ENCODE data around the gene MYO1D. TPM values are rescaled to one million over a fixed set of nuclear protein-coding genes. Genes with fewer than 3 reads are reported as not detected.

MYO1D gene
- total RNA-seq, 2 donors from 2014 or later = 21.4 to 48.3 TPM

- Histone ChIP-seq H3K4me1 (peaks cover 8% of the 10 kb centered on the region), H3K27ac (no peak overlapping the region), H3K4me3 (no peak overlapping the region), H3K27me3 (no peaks in the 10 kb centered on the region), H3K36me3 (replicated peaks in 1 of 2; ENCODE audit: insufficient read depth in 1 of 2, low read depth in 2 of 2) (no peaks in the 10 kb centered on the region), H3K9me3 (no peaks in the 10 kb centered on the region)
- intact Hi-C loops (cut with DNase I) = loop anchor here (10.0 kb wide), 1 partner anchor 103 kb away; no protein-coding TSS in a partner anchor
- DNase-seq = no peak
- ATAC-seq = no peak
- 50 to 69% methylated on average over 1 of the region's 1 CpG for WGBS, 2 donors
- TF ChIP-seq POLR2A (IDR thresholded peaks at IDR 0.05) = no peak
- TF ChIP-seq CTCF (IDR thresholded peaks at IDR 0.05) = no peak
Observed at GRCh38 chr17:32757963-32758362, 119.0 kb downstream of the MYO1D start.

- TF ChIP-seq POLR2A (IDR thresholded peaks at IDR 0.05) = no peak
- no peak for TF ChIP-seq CTCF (IDR thresholded peaks at IDR 0.05)
- Histone ChIP-seq H3K27me3 (no peaks in the 10 kb centered on the region), H3K27ac (no peak overlapping the region), H3K36me3 (replicated peaks in 1 of 2; ENCODE audit: insufficient read depth in 1 of 2, low read depth in 2 of 2) (no peaks in the 10 kb centered on the region), H3K4me3 (no peak overlapping the region), H3K4me1 (peaks cover 8% of the 10 kb centered on the region), H3K9me3 (no peaks in the 10 kb centered on the region)
- DNase-seq (no peak), ATAC-seq (no peak)
- intact Hi-C loops (cut with DNase I) = loop anchor here (10.0 kb wide), 1 partner anchor 102 kb away; no protein-coding TSS in a partner anchor
- WGBS, 2 donors = 95 to 96% methylated on average over 1 of the region's 1 CpG
Observed at GRCh38 chr17:32756696-32757095, 120.2 kb downstream of the MYO1D start.

DNA sequence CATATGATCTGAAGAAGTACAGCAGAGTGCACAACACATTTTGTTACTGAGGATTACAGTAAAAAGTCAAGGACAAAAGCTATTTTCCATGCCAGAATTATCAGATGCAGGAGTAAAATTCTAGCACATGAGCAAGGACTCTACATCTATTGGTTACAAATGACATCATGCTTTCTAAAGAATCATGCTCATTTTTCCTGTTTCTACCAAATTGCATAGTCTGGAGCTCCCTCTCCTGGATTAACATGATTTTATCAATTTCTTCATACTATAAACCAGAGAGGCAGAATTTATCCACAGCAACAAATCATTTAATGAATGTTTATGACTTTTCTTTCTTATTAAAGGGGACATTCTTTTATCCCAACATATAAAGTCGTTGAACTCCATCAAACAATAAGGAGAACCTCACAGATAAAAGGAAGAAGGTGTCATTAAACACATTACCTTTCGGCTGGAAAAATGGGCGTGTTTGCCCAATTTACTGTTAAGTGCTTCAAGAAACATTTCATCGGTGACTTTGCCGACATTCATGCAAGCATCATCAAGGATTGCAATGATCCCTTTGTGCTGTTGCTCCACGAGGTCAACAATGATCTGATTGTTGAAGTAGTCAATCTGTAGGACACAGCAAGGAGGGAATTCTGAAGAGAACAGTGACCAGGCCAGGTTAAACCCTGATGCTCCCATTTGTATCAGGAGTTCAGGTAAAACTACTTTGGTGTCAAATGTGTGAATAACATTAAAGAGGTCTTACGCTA lies 121.7 kb downstream of the MYO1D start:
- intact Hi-C loops (cut with DNase I) = loop anchor here (10.0 kb wide), 1 partner anchor 100 kb away; no protein-coding TSS in a partner anchor
- H3K27ac ChIP-seq = peak overlapping the region in 2 of 4 donors; percentile 47 to 54
- ATAC-seq = peak; percentile 99

DNA sequence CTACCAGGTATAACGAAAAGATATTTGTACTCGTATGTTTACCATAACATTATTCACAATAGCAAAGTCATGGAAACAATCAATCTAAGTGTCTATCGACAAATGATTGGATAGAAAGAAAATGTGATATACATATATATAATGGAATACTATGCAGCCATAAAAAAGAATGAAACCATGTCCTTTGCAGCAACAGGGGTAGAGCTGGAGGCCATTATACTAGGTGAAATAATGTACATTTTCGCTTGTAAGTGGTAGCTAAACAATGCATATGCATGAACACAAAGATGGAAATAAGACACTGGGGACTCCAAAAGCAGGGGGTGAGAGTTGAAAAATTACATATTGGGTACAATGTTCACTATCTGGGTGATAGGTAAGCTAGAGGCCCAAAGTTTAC lies 124.0 kb downstream of the MYO1D start:
- Histone ChIP-seq H3K27ac (no peak overlapping the region), H3K4me3 (no peak overlapping the region), H3K4me1 (peaks cover 8% of the 10 kb centered on the region), H3K9me3 (no peaks in the 10 kb centered on the region), H3K27me3 (no peaks in the 10 kb centered on the region), H3K36me3 (replicated peaks in 1 of 2; ENCODE audit: insufficient read depth in 1 of 2, low read depth in 2 of 2) (no peaks in the 10 kb centered on the region)
- ATAC-seq (no peak), DNase-seq (no peak)
- intact Hi-C loops (cut with DNase I) = loop anchor here (10.0 kb wide), 1 partner anchor 98 kb away; no protein-coding TSS in a partner anchor
- no peak for TF ChIP-seq POLR2A (IDR thresholded peaks at IDR 0.05)
- TF ChIP-seq CTCF (IDR thresholded peaks at IDR 0.05) = no peak
- 94 to 97% methylated on average over 4 of the region's 4 CpGs for WGBS, 2 donors

More for the DNA sequence above, 121.7 kb downstream of the MYO1D start:
- DNase-seq = no peak
- H3K36me3 ChIP-seq (replicated peaks in 1 of 2; ENCODE audit: insufficient read depth in 1 of 2, low read depth in 2 of 2) = no peaks in the 10 kb centered on the region
- no peak overlapping the region for H3K4me3 ChIP-seq
- H3K9me3 ChIP-seq = no peaks in the 10 kb centered on the region
- 49 to 50% methylated on average over 7 of the region's 7 CpGs for WGBS, 2 donors
- H3K4me1 ChIP-seq = peaks cover 8% of the 10 kb centered on the region
- no peaks in the 10 kb centered on the region for H3K27me3 ChIP-seq
- TF ChIP-seq POLR2A (IDR thresholded peaks at IDR 0.05) (no peak), CTCF (IDR thresholded peaks at IDR 0.05) (peak; percentile 11 to 85 (median 74))

Data from body of pancreas (tissue), 4 donors.